ENCODE data around the gene KDF1. TPM values are rescaled to one million over a fixed set of nuclear protein-coding genes. Genes with fewer than 3 reads are reported as not detected.

The KDF1 gene
- total and polyA plus RNA-seq, 2 of the 13 experiments (the other 11 are each of a cell fraction or from before 2014, with no cell fraction given) = 1.9 to 4.9 TPM

DNA sequence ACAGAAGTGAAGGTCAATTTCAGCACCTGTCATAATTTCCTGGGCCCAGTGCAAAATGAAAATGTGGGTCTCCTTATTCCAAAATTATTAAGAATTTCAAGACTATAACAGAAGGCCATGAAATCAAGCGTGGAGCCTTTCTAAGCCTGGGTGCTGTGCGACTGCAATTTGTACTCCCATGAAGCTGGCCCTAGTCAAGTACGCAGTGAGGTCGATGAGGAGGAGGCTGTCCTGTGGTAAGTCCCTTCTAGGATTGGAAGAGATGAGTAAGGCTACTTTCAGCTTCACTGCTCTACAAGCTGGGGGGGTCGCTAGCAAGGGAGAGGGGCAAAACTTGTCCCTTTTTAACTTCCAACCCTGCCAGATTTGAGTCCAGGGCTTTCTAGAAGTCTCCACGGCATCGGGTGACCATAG, 39.1 kb downstream of the KDF1 start (continued):
- TF ChIP-seq, protein P1, sequence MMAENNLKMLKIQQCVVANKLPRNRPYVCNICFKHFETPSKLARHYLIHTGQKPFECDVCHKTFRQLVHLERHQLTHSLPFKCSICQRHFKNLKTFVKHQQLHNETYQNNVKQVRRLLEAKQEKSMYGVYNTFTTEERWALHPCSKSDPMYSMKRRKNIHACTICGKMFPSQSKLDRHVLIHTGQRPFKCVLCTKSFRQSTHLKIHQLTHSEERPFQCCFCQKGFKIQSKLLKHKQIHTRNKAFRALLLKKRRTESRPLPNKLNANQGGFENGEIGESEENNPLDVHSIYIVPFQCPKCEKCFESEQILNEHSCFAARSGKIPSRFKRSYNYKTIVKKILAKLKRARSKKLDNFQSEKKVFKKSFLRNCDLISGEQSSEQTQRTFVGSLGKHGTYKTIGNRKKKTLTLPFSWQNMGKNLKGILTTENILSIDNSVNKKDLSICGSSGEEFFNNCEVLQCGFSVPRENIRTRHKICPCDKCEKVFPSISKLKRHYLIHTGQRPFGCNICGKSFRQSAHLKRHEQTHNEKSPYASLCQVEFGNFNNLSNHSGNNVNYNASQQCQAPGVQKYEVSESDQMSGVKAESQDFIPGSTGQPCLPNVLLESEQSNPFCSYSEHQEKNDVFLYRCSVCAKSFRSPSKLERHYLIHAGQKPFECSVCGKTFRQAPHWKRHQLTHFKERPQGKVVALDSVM (CRISPR knock-in tag; IDR thresholded peaks at IDR 0.05) = peak; percentile 72; the same call in 1 of the 2 replicates
- TF ChIP-seq RCOR2 (CRISPR knock-in tag; IDR thresholded peaks at IDR 0.05) (no peak), ZNF232 (CRISPR knock-in tag; IDR thresholded peaks at IDR 0.05; ENCODE audit: borderline replicate concordance) (peak; percentile 11; the same call in 1 of the 2 replicates), CCDC6 (CRISPR knock-in tag; IDR thresholded peaks at IDR 0.05) (peak; percentile 76; the same call in 1 of the 2 replicates), RFX3 (CRISPR knock-in tag; IDR thresholded peaks at IDR 0.05) (peak; percentile 75; the same call in 1 of the 2 replicates), MEF2D (CRISPR knock-in tag; IDR thresholded peaks at IDR 0.05) (0 out of 2 replicates have a peak, but pooled peaks have one; percentile 17), IRX3 (CRISPR knock-in tag; IDR thresholded peaks at IDR 0.05; ENCODE audit: borderline replicate concordance, low read depth) (peak; percentile 19), GATAD2A (CRISPR knock-in tag; IDR thresholded peaks at IDR 0.05) (peak; percentile 49), ARID2 (CRISPR knock-in tag; IDR thresholded peaks at IDR 0.05; ENCODE audit: borderline replicate concordance) (peak; percentile 72; the same call in 1 of the 2 replicates), MIER3 (CRISPR knock-in tag; IDR thresholded peaks at IDR 0.05; ENCODE audit: borderline replicate concordance) (0 out of 2 replicates have a peak, but pooled peaks have one; percentile 8), MYNN (CRISPR knock-in tag; IDR thresholded peaks at IDR 0.05; ENCODE audit: low read depth) (no peak)
- TF ChIP-seq, protein P2, sequence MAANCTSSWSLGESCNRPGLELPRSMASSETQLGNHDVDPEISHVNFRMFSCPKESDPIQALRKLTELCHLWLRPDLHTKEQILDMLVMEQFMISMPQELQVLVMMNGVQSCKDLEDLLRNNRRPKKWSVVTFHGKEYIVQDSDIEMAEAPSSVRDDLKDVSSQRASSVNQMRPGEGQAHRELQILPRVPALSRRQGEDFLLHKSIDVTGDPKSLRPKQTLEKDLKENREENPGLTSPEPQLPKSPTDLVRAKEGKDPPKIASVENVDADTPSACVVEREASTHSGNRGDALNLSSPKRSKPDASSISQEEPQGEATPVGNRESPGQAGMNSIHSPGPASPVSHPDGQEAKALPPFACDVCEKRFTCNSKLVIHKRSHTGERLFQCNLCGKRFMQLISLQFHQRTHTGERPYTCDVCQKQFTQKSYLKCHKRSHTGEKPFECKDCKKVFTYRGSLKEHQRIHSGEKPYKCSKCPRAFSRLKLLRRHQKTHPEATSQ (CRISPR knock-in tag; IDR thresholded peaks at IDR 0.05; ENCODE audit: borderline replicate concordance) = peak; percentile 14; the same call in 1 of the 2 replicates
